HepG2 (cell line): Measurements from ENCODE around the gene SHANK2. TPM values are rescaled to one million over a fixed set of nuclear protein-coding genes. Genes with fewer than 3 reads are reported as not detected.
A peak's percentile ranks its signal among the peaks of the same experiment; 100 is the strongest.

ENCODE experiments used
- FOXM1 ChIP-seq: sonication (generic); formaldehyde crosslinking; IDR thresholded peaks from 2 replicates; pipeline ENCODE4 v1.5.0; 2020; ENCODE audit warnings: missing genetic modification reagents
- HNRNPL ChIP-seq: fragments of 200-400 bp; formaldehyde crosslinking; IDR thresholded peaks from 2 replicates; pipeline ENCODE4 v1.6.1; 2017; ENCODE audit warnings: mild to moderate bottlenecking, low read depth, low read length
- HNRNPUL1 ChIP-seq: fragments of 200-400 bp; formaldehyde crosslinking; IDR thresholded peaks from 2 replicates; pipeline ENCODE4 v1.6.1; 2017; ENCODE audit warnings: low read depth, mild to moderate bottlenecking, low read length, moderate library complexity
- HOXA7 ChIP-seq: sonication (generic); formaldehyde crosslinking; IDR thresholded peaks from 2 replicates; pipeline ENCODE4 v1.8.1; 2022; ENCODE audit warnings: mild to moderate bottlenecking, missing genetic modification reagents, moderate library complexity
- NFRKB ChIP-seq: fragments of 450-650 bp; IDR thresholded peaks from 2 replicates; pipeline ENCODE4 v1.6.1; 2017
- PITX1 ChIP-seq: sonication (generic); formaldehyde crosslinking; IDR thresholded peaks from 2 replicates; pipeline ENCODE4 v1.5.1; 2020; ENCODE audit warnings: mild to moderate bottlenecking, missing genetic modification reagents
- RAD21 ChIP-seq: fragments of 450-650 bp; formaldehyde crosslinking; IDR thresholded peaks from 2 replicates; pipeline ENCODE4 v1.5.0; 2020; ENCODE audit warnings: mild to moderate bottlenecking
- RXRB ChIP-seq: IDR thresholded peaks from 2 replicates; pipeline ENCODE4 v1.6.1; 2016; ENCODE audit warnings: borderline replicate concordance, missing genetic modification reagents, missing compliant biosample characterization
- TSC22D2 ChIP-seq: sonication (generic); formaldehyde crosslinking; IDR thresholded peaks from 2 replicates; pipeline ENCODE4 v1.5.1; 2020; ENCODE audit warnings: missing genetic modification reagents, mild to moderate bottlenecking, borderline replicate concordance
- ZNF101 ChIP-seq: sonication (generic); formaldehyde crosslinking; IDR thresholded peaks from 2 replicates; pipeline ENCODE4 v1.4.0; 2020; ENCODE audit warnings: mild to moderate bottlenecking, low read depth, missing genetic modification reagents, borderline replicate concordance
- ZNF256 ChIP-seq: sonication (generic); formaldehyde crosslinking; conservative IDR thresholded peaks from 2 replicates; pipeline ENCODE4 v1.4.0; 2020; ENCODE audit warnings: missing genetic modification reagents
- ZNF441 ChIP-seq: sonication (generic); formaldehyde crosslinking; IDR thresholded peaks from 2 replicates; pipeline ENCODE4 v1.7.0; 2021; ENCODE audit warnings: missing genetic modification reagents, borderline replicate concordance
- ZNF552 ChIP-seq: sonication (generic); formaldehyde crosslinking; IDR thresholded peaks from 2 replicates; pipeline ENCODE4 v1.9.0; 2022; ENCODE audit warnings: missing genetic modification reagents, mild to moderate bottlenecking, borderline replicate concordance
- ZSCAN21 ChIP-seq: sonication (generic); formaldehyde crosslinking; IDR thresholded peaks from 2 replicates; pipeline ENCODE4 v1.8.0; 2022; ENCODE audit warnings: mild to moderate bottlenecking, missing genetic modification reagents, moderate library complexity, borderline replicate concordance
- polyA plus RNA-seq, 8 experiments: library from polyadenylated mRNA; depleted of rRNA in 3 of 8; stranded (reverse) in 7 of 8; unstranded in 1 of 8; fragments of >200 nt; fragmentation: Illumina TruSeq in 4 of 8; extraction: Trizol in 4 of 8; gene quantifications; 2 replicates each; pipeline versions ENCODE4 v1.2.1 to v1.2.3, GENCODE V29; 2011 to 2016; ENCODE audit warnings: low read depth in 4 of 8, missing spikeins in 1 of 8, mixed read lengths in 1 of 8; ENCODE audit not compliant: insufficient read depth in 1 of 8
- total RNA-seq, 5 experiments: library from RNA; depleted of rRNA; stranded (reverse); fragments of >200 nt; fragmentation: Illumina TruSeq; extraction: Trizol; gene quantifications; 2 replicates each; pipeline ENCODE4 v1.2.3, GENCODE V29; 2016; ENCODE audit warnings: low read depth in 1 of 5
- TF ChIP-seq, protein P1 (sequence below): sonication (generic); formaldehyde crosslinking; IDR thresholded peaks from 2 replicates; pipeline ENCODE4 v1.5.1; 2020; ENCODE audit warnings: missing genetic modification reagents, mild to moderate bottlenecking, borderline replicate concordance
- TF ChIP-seq, protein P2 (sequence below), 2 experiments: sonication (generic) in 1 of 2; formaldehyde crosslinking in 1 of 2; IDR thresholded peaks; 2 replicates each; pipeline versions ENCODE4 v1.6.1 to v1.9.0; 2014 to 2022; ENCODE audit warnings: antibody characterized with exemption in 1 of 2, borderline replicate concordance in 1 of 2, inconsistent platforms in 1 of 2, low read depth in 1 of 2, missing genetic modification reagents in 1 of 2
- TF ChIP-seq, protein P3 (sequence below): sonication (generic); formaldehyde crosslinking; IDR thresholded peaks from 2 replicates; pipeline ENCODE4 v1.5.0; 2020; ENCODE audit warnings: missing genetic modification reagents
- TF ChIP-seq, protein P4 (sequence below): IDR thresholded peaks from 2 replicates; pipeline ENCODE4 v1.6.1; 2012; ENCODE audit warnings: low read depth, low read length, improper control_type of control experiment
- TF ChIP-seq, protein P5 (sequence below): sonication (generic); formaldehyde crosslinking; IDR thresholded peaks from 2 replicates; pipeline ENCODE4 v1.4.0; 2020; ENCODE audit warnings: low read depth, mild to moderate bottlenecking, missing genetic modification reagents

The SHANK2 gene
- total and polyA plus RNA-seq, 2 of the 13 experiments (the other 11 are each of a cell fraction or from before 2014, with no cell fraction given): 10.2 to 13.0 TPM

DNA sequence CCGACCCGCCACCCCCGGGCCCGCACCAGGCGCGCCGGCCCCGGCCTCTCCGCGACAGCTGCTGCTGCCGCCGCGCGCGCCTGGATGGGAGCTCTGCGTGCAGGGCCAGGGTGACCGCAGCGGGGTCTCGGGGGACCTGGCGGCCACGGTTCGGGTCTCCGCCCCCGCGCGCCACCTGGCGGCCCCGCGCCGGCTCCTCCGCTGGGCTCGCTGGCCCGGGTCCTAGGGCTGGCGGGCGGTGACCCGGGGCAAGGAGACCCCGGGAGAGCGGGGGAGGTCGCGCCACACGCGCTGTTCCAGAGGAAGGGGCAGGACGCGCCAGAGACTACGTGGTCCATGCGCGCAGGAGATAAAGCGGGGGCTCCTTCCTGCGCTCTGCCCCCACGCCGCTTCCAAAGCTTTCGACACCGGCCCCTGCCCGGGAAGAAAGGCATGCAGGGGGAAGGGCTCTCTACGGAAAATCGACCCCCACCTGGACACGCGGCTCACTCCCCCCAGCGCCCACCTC is 562 bp downstream of the SHANK2 start (continued):
- TF ChIP-seq, protein P1, sequence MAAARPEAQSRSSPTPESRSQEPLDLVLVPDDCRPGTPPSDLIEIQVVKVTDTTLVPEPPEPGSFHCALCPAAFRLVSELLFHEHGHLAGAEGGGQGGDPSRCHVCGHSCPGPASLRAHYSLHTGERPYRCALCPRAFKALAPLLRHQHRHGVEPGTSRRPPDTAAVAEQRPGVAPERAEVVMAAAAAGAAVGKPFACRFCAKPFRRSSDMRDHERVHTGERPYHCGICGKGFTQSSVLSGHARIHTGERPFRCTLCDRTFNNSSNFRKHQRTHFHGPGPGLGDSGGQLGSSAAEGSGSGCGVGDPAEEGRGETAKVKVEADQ (CRISPR knock-in tag): no peak
- TF ChIP-seq HNRNPL (no peak), HNRNPUL1 (no peak), ZNF256 (CRISPR knock-in tag) (no peak), PITX1 (CRISPR knock-in tag) (peak; percentile 23; the same call in 1 of the 2 replicates), RAD21 (peak; percentile 84), ZNF441 (CRISPR knock-in tag) (0 out of 2 replicates have a peak, but pooled peaks have one; percentile 24), ZNF552 (CRISPR knock-in tag) (0 out of 2 replicates have a peak, but pooled peaks have one; percentile 61), TSC22D2 (CRISPR knock-in tag) (peak; percentile 77; the same call in 1 of the 2 replicates), FOXM1 (no peak), ZSCAN21 (CRISPR knock-in tag) (0 out of 2 replicates have a peak, but pooled peaks have one; percentile 49), HOXA7 (CRISPR knock-in tag) (no peak), ZNF101 (no peak), RXRB (CRISPR knock-in tag) (no peak), NFRKB (no peak)
- TF ChIP-seq, protein P2, sequence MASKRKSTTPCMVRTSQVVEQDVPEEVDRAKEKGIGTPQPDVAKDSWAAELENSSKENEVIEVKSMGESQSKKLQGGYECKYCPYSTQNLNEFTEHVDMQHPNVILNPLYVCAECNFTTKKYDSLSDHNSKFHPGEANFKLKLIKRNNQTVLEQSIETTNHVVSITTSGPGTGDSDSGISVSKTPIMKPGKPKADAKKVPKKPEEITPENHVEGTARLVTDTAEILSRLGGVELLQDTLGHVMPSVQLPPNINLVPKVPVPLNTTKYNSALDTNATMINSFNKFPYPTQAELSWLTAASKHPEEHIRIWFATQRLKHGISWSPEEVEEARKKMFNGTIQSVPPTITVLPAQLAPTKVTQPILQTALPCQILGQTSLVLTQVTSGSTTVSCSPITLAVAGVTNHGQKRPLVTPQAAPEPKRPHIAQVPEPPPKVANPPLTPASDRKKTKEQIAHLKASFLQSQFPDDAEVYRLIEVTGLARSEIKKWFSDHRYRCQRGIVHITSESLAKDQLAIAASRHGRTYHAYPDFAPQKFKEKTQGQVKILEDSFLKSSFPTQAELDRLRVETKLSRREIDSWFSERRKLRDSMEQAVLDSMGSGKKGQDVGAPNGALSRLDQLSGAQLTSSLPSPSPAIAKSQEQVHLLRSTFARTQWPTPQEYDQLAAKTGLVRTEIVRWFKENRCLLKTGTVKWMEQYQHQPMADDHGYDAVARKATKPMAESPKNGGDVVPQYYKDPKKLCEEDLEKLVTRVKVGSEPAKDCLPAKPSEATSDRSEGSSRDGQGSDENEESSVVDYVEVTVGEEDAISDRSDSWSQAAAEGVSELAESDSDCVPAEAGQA (IDR thresholded peaks at IDR 0.05; ENCODE audit: low read depth): no peak
- TF ChIP-seq, protein P2 (CRISPR knock-in tag; IDR thresholded peaks at IDR 0.05; ENCODE audit: borderline replicate concordance): no peak
- TF ChIP-seq, protein P3, sequence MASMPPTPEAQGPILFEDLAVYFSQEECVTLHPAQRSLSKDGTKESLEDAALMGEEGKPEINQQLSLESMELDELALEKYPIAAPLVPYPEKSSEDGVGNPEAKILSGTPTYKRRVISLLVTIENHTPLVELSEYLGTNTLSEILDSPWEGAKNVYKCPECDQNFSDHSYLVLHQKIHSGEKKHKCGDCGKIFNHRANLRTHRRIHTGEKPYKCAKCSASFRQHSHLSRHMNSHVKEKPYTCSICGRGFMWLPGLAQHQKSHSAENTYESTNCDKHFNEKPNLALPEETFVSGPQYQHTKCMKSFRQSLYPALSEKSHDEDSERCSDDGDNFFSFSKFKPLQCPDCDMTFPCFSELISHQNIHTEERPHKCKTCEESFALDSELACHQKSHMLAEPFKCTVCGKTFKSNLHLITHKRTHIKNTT: no peak
- TF ChIP-seq, protein P4, sequence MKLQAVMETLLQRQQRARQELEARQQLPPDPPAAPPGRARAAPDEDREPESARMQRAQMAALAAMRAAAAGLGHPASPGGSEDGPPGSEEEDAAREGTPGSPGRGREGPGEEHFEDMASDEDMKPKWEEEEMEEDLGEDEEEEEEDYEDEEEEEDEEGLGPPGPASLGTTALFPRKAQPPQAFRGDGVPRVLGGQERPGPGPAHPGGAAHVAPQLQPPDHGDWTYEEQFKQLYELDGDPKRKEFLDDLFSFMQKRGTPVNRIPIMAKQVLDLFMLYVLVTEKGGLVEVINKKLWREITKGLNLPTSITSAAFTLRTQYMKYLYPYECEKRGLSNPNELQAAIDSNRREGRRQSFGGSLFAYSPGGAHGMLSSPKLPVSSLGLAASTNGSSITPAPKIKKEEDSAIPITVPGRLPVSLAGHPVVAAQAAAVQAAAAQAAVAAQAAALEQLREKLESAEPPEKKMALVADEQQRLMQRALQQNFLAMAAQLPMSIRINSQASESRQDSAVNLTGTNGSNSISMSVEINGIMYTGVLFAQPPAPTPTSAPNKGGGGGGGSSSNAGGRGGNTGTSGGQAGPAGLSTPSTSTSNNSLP: no peak
- TF ChIP-seq, protein P5, sequence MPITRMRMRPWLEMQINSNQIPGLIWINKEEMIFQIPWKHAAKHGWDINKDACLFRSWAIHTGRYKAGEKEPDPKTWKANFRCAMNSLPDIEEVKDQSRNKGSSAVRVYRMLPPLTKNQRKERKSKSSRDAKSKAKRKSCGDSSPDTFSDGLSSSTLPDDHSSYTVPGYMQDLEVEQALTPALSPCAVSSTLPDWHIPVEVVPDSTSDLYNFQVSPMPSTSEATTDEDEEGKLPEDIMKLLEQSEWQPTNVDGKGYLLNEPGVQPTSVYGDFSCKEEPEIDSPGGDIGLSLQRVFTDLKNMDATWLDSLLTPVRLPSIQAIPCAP (CRISPR knock-in tag): no peak
